LNCaP clone FGC (cell line): Measurements from ENCODE around the gene SSR2.
A peak's percentile ranks its signal among the peaks of the same experiment; 100 is the strongest.

Source experiments
- DNase-seq: peaks from one replicate; pipeline ENCODE4 v3.0.0-alpha.2; 2011; ENCODE audit warnings: low read depth
- H3K4me3 ChIP-seq: 2 replicates; pipeline ENCODE4 v1.5.1; 2011; ENCODE audit warnings: mild to moderate bottlenecking, low read depth, low read length, control low read depth
- CTCF ChIP-seq: IDR thresholded peaks from 2 replicates; pipeline ENCODE4 v1.5.1; 2012; ENCODE audit warnings: mild to moderate bottlenecking; ENCODE audit not compliant: control insufficient read depth, insufficient read depth; ENCODE audit errors: extremely low read depth

Gene SSR2

GRCh38 chr1:156020293-156021092, at the start of gene SSR2:
Gene SSR2, minus strand, starts transcription at chr1:156020951. Its CDS starts 784 bp downstream, at chr1:156020167.
- peak within 1 kb of the TSS; percentile 96 for H3K4me3 ChIP-seq
- TF ChIP-seq CTCF, result no peak
- DNase-seq, result peak; percentile 84

GRCh38 chr1:156070548-156070947, 49.8 kb upstream of the SSR2 start:
- no peak for DNase-seq

GRCh38 chr1:156069490-156070455, 49.0 kb upstream of the SSR2 start:
- no peak for TF ChIP-seq CTCF
- H3K4me3 ChIP-seq, result no peak overlapping the region
- no peak for DNase-seq

More at GRCh38 chr1:156070548-156070947, 49.8 kb upstream of the SSR2 start:
- no peak overlapping the region for H3K4me3 ChIP-seq
- no peak for TF ChIP-seq CTCF

GRCh38 chr1:156067262-156067661, 46.5 kb upstream of the SSR2 start:
- no peak for DNase-seq
- no peak for TF ChIP-seq CTCF
- no peak overlapping the region for H3K4me3 ChIP-seq

- DNase-seq, result no peak
- TF ChIP-seq CTCF, result no peak
- no peak overlapping the region for H3K4me3 ChIP-seq
Measured at GRCh38 chr1:156065871-156066270, 45.1 kb upstream of the SSR2 start.

GRCh38 chr1:156065212-156065611, 44.5 kb upstream of the SSR2 start:
- no peak for DNase-seq
- no peak for TF ChIP-seq CTCF
- H3K4me3 ChIP-seq, result no peak overlapping the region
